ENCODE measurements around the gene RNASE1. TPM values are rescaled to one million over a fixed set of nuclear protein-coding genes. Genes with fewer than 3 reads are reported as not detected.
"Not testable (repeated sequence)": the region's sequence is repeated elsewhere in the genome, so short reads cannot be mapped to it uniquely, and the experiment has no call there.

RNASE1 gene
- total and polyA plus RNA-seq, 4 donors = 5.8 to 37.9 (median 22.1) TPM

DNA sequence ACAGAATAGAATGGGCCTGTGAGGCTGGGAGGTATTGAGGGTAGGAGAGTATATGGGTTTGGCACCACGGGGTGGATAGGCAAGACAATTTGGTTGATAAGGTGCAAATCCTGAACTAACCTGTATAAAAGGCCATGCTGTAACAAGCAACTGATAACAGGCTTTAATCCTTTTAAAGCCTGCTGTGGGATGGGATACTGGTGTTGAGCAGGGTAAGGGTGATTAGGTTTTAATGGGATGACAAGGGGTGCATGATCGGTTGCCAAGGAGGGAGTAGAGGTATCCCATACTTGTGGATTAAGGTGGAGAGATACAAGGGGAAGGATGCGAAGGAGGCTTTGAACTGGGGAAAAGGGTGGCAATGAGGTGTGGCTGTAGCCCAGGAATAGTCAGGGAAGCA is 13.3 kb upstream of the RNASE1 start:
- H3K9me3 ChIP-seq (ENCODE audit: control insufficient read depth in 4 of 4, low read length in 3 of 4); H3K4me1 ChIP-seq (ENCODE audit: control insufficient read depth in 4 of 4, insufficient read depth in 4 of 4, low read length in 3 of 4); H3K36me3 ChIP-seq (ENCODE audit: control insufficient read depth in 4 of 4, insufficient read depth in 3 of 4, low read depth in 1 of 4, low read length in 3 of 4); H3K27me3 ChIP-seq (ENCODE audit: control insufficient read depth in 4 of 4, insufficient read depth in 4 of 4, low read length in 3 of 4); H3K27ac ChIP-seq (ENCODE audit: low read depth in 1 of 2, low read length in 2 of 2); DNase-seq (ENCODE audit: low spot score); H3K4me3 ChIP-seq (ENCODE audit: low read depth in 1 of 3, low read length in 3 of 3); H3K9ac ChIP-seq (ENCODE audit: low read depth in 1 of 2, low read length in 2 of 2): not testable (repeated sequence)
- WGBS = 72% methylated on average over 3 of the region's 3 CpGs

DNA sequence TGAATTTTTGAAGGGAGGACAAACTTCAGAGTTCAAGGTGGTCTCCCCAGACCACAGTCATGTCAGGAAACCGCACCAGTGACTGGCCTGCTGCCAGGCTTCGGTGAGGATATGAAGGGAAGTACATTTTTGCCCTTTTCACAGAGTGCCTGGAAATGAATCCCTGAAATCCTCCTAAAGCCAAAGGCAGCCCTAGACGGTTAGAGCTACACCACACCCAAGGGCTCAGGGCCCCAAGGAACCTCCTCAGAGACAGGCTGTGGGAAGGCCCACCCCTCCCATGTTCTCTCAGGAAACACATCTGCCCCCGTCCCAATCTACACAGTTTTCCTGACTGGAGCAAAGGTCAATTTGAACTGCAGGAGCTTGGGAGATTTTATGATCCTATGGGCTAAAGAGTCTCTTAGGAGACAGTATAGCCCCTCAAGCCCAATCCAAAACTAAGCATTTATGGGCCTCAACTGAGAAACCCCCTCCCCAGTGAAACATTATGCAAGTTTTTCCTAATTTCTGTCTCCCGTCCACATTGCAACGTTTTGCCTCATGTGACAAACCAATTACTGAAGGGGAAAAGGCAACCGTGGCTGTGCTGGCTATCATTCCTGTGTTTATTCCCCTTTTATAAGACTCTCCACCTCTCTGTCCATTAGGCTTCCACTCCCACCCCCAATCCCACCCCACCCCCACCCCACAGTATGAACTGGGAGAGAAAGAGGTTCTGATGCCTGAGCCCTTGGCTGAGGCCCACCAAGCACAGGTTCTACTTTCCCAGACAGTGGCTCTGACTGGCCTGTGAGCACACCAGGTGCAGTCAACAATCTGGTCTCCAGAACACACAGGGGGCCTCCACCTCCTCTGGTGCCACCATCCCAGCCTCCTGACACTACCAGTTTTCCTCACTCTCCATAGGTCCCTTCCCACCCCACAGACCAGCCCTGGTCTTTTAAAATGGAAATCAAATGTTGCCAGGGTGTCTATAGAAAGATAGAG is 9.6 kb upstream of the RNASE1 start:
- Histone ChIP-seq H3K4me3 (ENCODE audit: low read depth in 1 of 3, low read length in 3 of 3) (no peak overlapping the region), H3K9ac (ENCODE audit: low read depth in 1 of 2, low read length in 2 of 2) (no peak overlapping the region), H3K9me3 (ENCODE audit: control insufficient read depth in 4 of 4, low read length in 3 of 4) (no peaks in the 10 kb centered on the region), H3K27ac (ENCODE audit: low read depth in 1 of 2, low read length in 2 of 2) (no peak overlapping the region), H3K27me3 (ENCODE audit: control insufficient read depth in 4 of 4, insufficient read depth in 4 of 4, low read length in 3 of 4) (no peaks in the 10 kb centered on the region), H3K36me3 (ENCODE audit: control insufficient read depth in 4 of 4, insufficient read depth in 3 of 4, low read depth in 1 of 4, low read length in 3 of 4) (peaks cover 0 to 2% (median 0%) of the 10 kb centered on the region in 4 donors), H3K4me1 (ENCODE audit: control insufficient read depth in 4 of 4, insufficient read depth in 4 of 4, low read length in 3 of 4) (peaks cover 0 to 11% (median 3%) of the 10 kb centered on the region in 4 donors)
- 29% methylated on average over 7 of the region's 7 CpGs for WGBS
- no peak for DNase-seq (ENCODE audit: low spot score)
- TF ChIP-seq FOXA2 (IDR thresholded peaks at IDR 0.05) = no peak
- TF ChIP-seq, protein P1, sequence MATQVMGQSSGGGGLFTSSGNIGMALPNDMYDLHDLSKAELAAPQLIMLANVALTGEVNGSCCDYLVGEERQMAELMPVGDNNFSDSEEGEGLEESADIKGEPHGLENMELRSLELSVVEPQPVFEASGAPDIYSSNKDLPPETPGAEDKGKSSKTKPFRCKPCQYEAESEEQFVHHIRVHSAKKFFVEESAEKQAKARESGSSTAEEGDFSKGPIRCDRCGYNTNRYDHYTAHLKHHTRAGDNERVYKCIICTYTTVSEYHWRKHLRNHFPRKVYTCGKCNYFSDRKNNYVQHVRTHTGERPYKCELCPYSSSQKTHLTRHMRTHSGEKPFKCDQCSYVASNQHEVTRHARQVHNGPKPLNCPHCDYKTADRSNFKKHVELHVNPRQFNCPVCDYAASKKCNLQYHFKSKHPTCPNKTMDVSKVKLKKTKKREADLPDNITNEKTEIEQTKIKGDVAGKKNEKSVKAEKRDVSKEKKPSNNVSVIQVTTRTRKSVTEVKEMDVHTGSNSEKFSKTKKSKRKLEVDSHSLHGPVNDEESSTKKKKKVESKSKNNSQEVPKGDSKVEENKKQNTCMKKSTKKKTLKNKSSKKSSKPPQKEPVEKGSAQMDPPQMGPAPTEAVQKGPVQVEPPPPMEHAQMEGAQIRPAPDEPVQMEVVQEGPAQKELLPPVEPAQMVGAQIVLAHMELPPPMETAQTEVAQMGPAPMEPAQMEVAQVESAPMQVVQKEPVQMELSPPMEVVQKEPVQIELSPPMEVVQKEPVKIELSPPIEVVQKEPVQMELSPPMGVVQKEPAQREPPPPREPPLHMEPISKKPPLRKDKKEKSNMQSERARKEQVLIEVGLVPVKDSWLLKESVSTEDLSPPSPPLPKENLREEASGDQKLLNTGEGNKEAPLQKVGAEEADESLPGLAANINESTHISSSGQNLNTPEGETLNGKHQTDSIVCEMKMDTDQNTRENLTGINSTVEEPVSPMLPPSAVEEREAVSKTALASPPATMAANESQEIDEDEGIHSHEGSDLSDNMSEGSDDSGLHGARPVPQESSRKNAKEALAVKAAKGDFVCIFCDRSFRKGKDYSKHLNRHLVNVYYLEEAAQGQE (IDR thresholded peaks at IDR 0.05) = no peak
- TF ChIP-seq NR2F2 (IDR thresholded peaks at IDR 0.05) = no peak
- TF ChIP-seq, protein P2, sequence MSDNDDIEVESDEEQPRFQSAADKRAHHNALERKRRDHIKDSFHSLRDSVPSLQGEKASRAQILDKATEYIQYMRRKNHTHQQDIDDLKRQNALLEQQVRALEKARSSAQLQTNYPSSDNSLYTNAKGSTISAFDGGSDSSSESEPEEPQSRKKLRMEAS (IDR thresholded peaks at IDR 0.05) = no peak
- no peak for TF ChIP-seq HNF4G (IDR thresholded peaks at IDR 0.05)
- no peak for TF ChIP-seq HNF4A (conservative IDR thresholded peaks at IDR 0.05)
- no peak for TF ChIP-seq TAF1 (conservative IDR thresholded peaks at IDR 0.05)

DNA sequence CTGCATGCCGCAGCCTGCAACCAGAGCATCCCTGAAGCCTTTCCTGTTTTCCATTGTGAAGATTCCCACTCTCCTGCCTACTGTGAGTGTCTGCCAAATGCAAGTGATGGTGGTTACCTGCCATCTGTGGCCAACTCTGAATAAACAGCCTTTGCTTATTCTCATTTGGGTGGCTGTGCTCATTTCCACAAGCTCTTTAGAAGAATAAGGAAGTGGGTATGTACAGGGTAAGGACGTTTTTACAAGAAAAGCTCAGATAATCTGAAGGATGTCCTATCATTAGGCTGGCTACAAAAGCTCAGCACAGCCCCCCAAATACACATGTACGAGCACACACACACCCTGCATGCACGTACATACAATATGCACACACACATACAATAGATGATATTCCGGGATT is 7.3 kb upstream of the RNASE1 start:
- no peak for DNase-seq (ENCODE audit: low spot score)
- TF ChIP-seq SP1 (IDR thresholded peaks at IDR 0.05) (no peak), JUND (IDR thresholded peaks at IDR 0.05) (no peak), NR2F2 (IDR thresholded peaks at IDR 0.05) (no peak), HNF4G (IDR thresholded peaks at IDR 0.05) (no peak), GABPA (IDR thresholded peaks at IDR 0.05 in 1 of 2, conservative IDR thresholded peaks at IDR 0.05 in 1 of 2) (no peak), FOXA1 (IDR thresholded peaks at IDR 0.05) (no peak), TAF1 (conservative IDR thresholded peaks at IDR 0.05) (no peak), RXRA (IDR thresholded peaks at IDR 0.05) (no peak), YY1 (IDR thresholded peaks at IDR 0.05) (no peak)
- TF ChIP-seq, protein P3, sequence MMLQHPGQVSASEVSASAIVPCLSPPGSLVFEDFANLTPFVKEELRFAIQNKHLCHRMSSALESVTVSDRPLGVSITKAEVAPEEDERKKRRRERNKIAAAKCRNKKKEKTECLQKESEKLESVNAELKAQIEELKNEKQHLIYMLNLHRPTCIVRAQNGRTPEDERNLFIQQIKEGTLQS (IDR thresholded peaks at IDR 0.05) = no peak
- TF ChIP-seq, protein P4, sequence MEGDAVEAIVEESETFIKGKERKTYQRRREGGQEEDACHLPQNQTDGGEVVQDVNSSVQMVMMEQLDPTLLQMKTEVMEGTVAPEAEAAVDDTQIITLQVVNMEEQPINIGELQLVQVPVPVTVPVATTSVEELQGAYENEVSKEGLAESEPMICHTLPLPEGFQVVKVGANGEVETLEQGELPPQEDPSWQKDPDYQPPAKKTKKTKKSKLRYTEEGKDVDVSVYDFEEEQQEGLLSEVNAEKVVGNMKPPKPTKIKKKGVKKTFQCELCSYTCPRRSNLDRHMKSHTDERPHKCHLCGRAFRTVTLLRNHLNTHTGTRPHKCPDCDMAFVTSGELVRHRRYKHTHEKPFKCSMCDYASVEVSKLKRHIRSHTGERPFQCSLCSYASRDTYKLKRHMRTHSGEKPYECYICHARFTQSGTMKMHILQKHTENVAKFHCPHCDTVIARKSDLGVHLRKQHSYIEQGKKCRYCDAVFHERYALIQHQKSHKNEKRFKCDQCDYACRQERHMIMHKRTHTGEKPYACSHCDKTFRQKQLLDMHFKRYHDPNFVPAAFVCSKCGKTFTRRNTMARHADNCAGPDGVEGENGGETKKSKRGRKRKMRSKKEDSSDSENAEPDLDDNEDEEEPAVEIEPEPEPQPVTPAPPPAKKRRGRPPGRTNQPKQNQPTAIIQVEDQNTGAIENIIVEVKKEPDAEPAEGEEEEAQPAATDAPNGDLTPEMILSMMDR (IDR thresholded peaks at IDR 0.05; ENCODE audit: low read depth, low read length, missing input control) = no peak
- TF ChIP-seq, protein P5, sequence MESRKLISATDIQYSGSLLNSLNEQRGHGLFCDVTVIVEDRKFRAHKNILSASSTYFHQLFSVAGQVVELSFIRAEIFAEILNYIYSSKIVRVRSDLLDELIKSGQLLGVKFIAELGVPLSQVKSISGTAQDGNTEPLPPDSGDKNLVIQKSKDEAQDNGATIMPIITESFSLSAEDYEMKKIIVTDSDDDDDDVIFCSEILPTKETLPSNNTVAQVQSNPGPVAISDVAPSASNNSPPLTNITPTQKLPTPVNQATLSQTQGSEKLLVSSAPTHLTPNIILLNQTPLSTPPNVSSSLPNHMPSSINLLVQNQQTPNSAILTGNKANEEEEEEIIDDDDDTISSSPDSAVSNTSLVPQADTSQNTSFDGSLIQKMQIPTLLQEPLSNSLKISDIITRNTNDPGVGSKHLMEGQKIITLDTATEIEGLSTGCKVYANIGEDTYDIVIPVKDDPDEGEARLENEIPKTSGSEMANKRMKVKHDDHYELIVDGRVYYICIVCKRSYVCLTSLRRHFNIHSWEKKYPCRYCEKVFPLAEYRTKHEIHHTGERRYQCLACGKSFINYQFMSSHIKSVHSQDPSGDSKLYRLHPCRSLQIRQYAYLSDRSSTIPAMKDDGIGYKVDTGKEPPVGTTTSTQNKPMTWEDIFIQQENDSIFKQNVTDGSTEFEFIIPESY (IDR thresholded peaks at IDR 0.05) = no peak
- peaks cover 0 to 2% (median 0%) of the 10 kb centered on the region in 4 donors for H3K36me3 ChIP-seq (ENCODE audit: control insufficient read depth in 4 of 4, insufficient read depth in 3 of 4, low read depth in 1 of 4, low read length in 3 of 4)

More for the DNA sequence above, 7.3 kb upstream of the RNASE1 start:
- H3K27ac ChIP-seq (ENCODE audit: low read depth in 1 of 2, low read length in 2 of 2) = no peak overlapping the region
- no peaks in the 10 kb centered on the region for H3K27me3 ChIP-seq (ENCODE audit: control insufficient read depth in 4 of 4, insufficient read depth in 4 of 4, low read length in 3 of 4)
- WGBS = 79% methylated on average over 5 of the region's 5 CpGs
- H3K9ac ChIP-seq (ENCODE audit: low read depth in 1 of 2, low read length in 2 of 2) = no peak overlapping the region
- H3K4me3 ChIP-seq (ENCODE audit: low read depth in 1 of 3, low read length in 3 of 3) = no peak overlapping the region
- no peaks in the 10 kb centered on the region for H3K9me3 ChIP-seq (ENCODE audit: control insufficient read depth in 4 of 4, low read length in 3 of 4)
- peaks cover 0 to 11% (median 3%) of the 10 kb centered on the region in 4 donors for H3K4me1 ChIP-seq (ENCODE audit: control insufficient read depth in 4 of 4, insufficient read depth in 4 of 4, low read length in 3 of 4)
